NCI-H460 (cell line): ENCODE measurements around the gene B3GALNT1. TPM values are rescaled to one million over a fixed set of nuclear protein-coding genes. Genes with fewer than 3 reads are reported as not detected.
"Not testable (repeated sequence)": the region's sequence is repeated elsewhere in the genome, so short reads cannot be mapped to it uniquely, and the experiment has no call there.

Source experiments
- DNase-seq: peaks from one replicate; pipeline ENCODE4 v3.0.0-alpha.2; 2016; ENCODE audit warnings: low read depth; ENCODE audit errors: extremely low read depth
- total RNA-seq: library from RNA; depleted of rRNA; stranded (reverse); fragments of >200 nt; shearing (Covaris generic); gene quantifications from 2 replicates; pipeline ENCODE4 v1.2.3, GENCODE V29; 2014

The B3GALNT1 gene
- total RNA-seq, 1 experiment from 2014 or later = 2.3 TPM

GRCh38 chr3:161081633-161082032, 23.5 kb downstream of the B3GALNT1 start:
- no peak for DNase-seq

GRCh38 chr3:161073181-161073580, 32.0 kb downstream of the B3GALNT1 start:
- no peak for DNase-seq

- DNase-seq = no peak
Measured at GRCh38 chr3:161072751-161073150, 32.4 kb downstream of the B3GALNT1 start.

GRCh38 chr3:161072211-161072621, 32.9 kb downstream of the B3GALNT1 start:
- DNase-seq = no peak

GRCh38 chr3:161070980-161071663, 34.0 kb downstream of the B3GALNT1 start:
- DNase-seq = no peak

- no peak for DNase-seq
Measured at GRCh38 chr3:161070252-161070930, 34.8 kb downstream of the B3GALNT1 start.

- DNase-seq = no peak
Measured at GRCh38 chr3:161069511-161070251, 35.5 kb downstream of the B3GALNT1 start.

- DNase-seq = no peak
Measured at GRCh38 chr3:161067335-161067734, 37.8 kb downstream of the B3GALNT1 start.

- DNase-seq = no peak
Measured at GRCh38 chr3:161066930-161067329, 38.2 kb downstream of the B3GALNT1 start.

- no peak for DNase-seq
Measured at GRCh38 chr3:161064413-161064812, 40.7 kb downstream of the B3GALNT1 start.

- DNase-seq = no peak
Measured at GRCh38 chr3:161054860-161055604, 50.1 kb downstream of the B3GALNT1 start.

- no peak for DNase-seq
Measured at GRCh38 chr3:161051856-161052255, 53.3 kb downstream of the B3GALNT1 start.

GRCh38 chr3:161050935-161051334, 54.2 kb downstream of the B3GALNT1 start:
- DNase-seq = no peak

GRCh38 chr3:161049683-161050248, 55.4 kb downstream of the B3GALNT1 start:
- no peak for DNase-seq

GRCh38 chr3:161043336-161044035, 61.7 kb downstream of the B3GALNT1 start:
- DNase-seq = no peak

- no peak for DNase-seq
Measured at GRCh38 chr3:161042023-161042501, 63.1 kb downstream of the B3GALNT1 start.

GRCh38 chr3:161038725-161039124, 66.4 kb downstream of the B3GALNT1 start:
- no peak for DNase-seq

- no peak for DNase-seq
Measured at GRCh38 chr3:161035711-161036110, 69.4 kb downstream of the B3GALNT1 start.

- DNase-seq = not testable (repeated sequence)
Measured at GRCh38 chr3:161034913-161035550, 70.1 kb downstream of the B3GALNT1 start.
